ENCODE results near the gene BTBD8. TPM values are rescaled to one million over a fixed set of nuclear protein-coding genes. Genes with fewer than 3 reads are reported as not detected.

The BTBD8 gene
- total and polyA plus RNA-seq, 2 experiments from 2014 or later, result 2.9 to 4.1 TPM

DNA sequence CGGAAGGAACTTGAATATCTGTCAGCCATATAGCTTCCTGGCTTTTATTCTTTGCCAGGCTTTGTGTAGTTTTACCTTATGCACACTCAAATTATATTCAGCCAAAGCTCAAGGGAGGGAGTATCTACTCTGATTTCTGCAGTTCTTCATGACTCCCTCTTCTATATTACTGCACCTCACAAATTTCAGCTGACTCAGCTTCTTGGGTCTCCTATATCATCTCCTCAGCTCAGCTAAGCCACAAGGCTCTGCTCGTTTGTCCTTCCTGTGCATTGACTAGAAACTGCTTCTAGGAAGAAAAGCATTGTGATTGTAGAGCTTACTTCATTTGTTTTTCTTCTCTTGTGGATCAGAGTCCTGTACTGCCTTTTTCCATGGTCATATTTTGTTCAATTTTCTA, 37.4 kb downstream of the BTBD8 start:
- H3K4me3 Mint-ChIP-seq, result no peak overlapping the region
- no peaks in the 10 kb centered on the region for H4K20me1 ChIP-seq (replicated peaks; ENCODE audit: insufficient read depth)
- H3K4me1 Mint-ChIP-seq, result no peaks in the 10 kb centered on the region
- no peaks in the 10 kb centered on the region for H3K36me3 Mint-ChIP-seq (ENCODE audit: low read depth)
- H3K4me1 ChIP-seq (ENCODE audit: insufficient read depth), result no peaks in the 10 kb centered on the region
- H3K4me2 ChIP-seq, result no peak overlapping the region
- no peaks in the 10 kb centered on the region for H3K27me3 ChIP-seq (ENCODE audit: insufficient read depth)
- H3K79me2 ChIP-seq (replicated peaks; ENCODE audit: insufficient read depth), result no peaks in the 10 kb centered on the region
- H3K27me3 Mint-ChIP-seq (ENCODE audit: insufficient read depth, low read depth, poor library complexity), result peaks cover 2% of the 10 kb centered on the region
- H3K27ac ChIP-seq (ENCODE audit: low read depth), result no peak overlapping the region
- H3K27ac Mint-ChIP-seq, result no peak overlapping the region
- ATAC-seq (no peak), DNase-seq (ENCODE audit: low spot score) (no peak)
- H3K4me3 ChIP-seq, result no peak overlapping the region
- no peaks in the 10 kb centered on the region for H3F3A ChIP-seq (replicated peaks; ENCODE audit: low read depth)
- H3K9me3 Mint-ChIP-seq, result no peaks in the 10 kb centered on the region
- H3K36me3 ChIP-seq (ENCODE audit: insufficient read depth), result no peaks in the 10 kb centered on the region
- H3K9me2 ChIP-seq (ENCODE audit: insufficient read depth), result 0 out of 2 replicates have a peak, but pooled peaks cover 7% of the 10 kb centered on the region
- no peak overlapping the region for H2AFZ ChIP-seq
- TF ChIP-seq CREB1 (CRISPR knock-in tag; IDR thresholded peaks at IDR 0.05; ENCODE audit: low read depth) (no peak), CTCF (conservative IDR thresholded peaks at IDR 0.05; ENCODE audit: low read depth in 2 of 2) (no peak), ETS1 (IDR thresholded peaks at IDR 0.05) (no peak), NANOG (IDR thresholded peaks at IDR 0.05; ENCODE audit: borderline replicate concordance) (no peak), EZH2 (IDR thresholded peaks at IDR 0.05; ENCODE audit: low read depth, unreplicated experiment) (no peak), REST (IDR thresholded peaks at IDR 0.05; ENCODE audit: unreplicated experiment) (no peak), ZNF331 (CRISPR knock-in tag; IDR thresholded peaks at IDR 0.05; ENCODE audit: low read depth) (no peak), JUNB (IDR thresholded peaks at IDR 0.05; ENCODE audit: unreplicated experiment) (no peak), ZNF114 (CRISPR knock-in tag; IDR thresholded peaks at IDR 0.05) (no peak), STAT1 (IDR thresholded peaks at IDR 0.05; ENCODE audit: unreplicated experiment) (no peak), EZH2phosphoT487 (IDR thresholded peaks at IDR 0.05; ENCODE audit: unreplicated experiment) (no peak), POLR2AphosphoS5 (IDR thresholded peaks at IDR 0.05; ENCODE audit: low read depth) (no peak)
- TF ChIP-seq, protein P1, sequence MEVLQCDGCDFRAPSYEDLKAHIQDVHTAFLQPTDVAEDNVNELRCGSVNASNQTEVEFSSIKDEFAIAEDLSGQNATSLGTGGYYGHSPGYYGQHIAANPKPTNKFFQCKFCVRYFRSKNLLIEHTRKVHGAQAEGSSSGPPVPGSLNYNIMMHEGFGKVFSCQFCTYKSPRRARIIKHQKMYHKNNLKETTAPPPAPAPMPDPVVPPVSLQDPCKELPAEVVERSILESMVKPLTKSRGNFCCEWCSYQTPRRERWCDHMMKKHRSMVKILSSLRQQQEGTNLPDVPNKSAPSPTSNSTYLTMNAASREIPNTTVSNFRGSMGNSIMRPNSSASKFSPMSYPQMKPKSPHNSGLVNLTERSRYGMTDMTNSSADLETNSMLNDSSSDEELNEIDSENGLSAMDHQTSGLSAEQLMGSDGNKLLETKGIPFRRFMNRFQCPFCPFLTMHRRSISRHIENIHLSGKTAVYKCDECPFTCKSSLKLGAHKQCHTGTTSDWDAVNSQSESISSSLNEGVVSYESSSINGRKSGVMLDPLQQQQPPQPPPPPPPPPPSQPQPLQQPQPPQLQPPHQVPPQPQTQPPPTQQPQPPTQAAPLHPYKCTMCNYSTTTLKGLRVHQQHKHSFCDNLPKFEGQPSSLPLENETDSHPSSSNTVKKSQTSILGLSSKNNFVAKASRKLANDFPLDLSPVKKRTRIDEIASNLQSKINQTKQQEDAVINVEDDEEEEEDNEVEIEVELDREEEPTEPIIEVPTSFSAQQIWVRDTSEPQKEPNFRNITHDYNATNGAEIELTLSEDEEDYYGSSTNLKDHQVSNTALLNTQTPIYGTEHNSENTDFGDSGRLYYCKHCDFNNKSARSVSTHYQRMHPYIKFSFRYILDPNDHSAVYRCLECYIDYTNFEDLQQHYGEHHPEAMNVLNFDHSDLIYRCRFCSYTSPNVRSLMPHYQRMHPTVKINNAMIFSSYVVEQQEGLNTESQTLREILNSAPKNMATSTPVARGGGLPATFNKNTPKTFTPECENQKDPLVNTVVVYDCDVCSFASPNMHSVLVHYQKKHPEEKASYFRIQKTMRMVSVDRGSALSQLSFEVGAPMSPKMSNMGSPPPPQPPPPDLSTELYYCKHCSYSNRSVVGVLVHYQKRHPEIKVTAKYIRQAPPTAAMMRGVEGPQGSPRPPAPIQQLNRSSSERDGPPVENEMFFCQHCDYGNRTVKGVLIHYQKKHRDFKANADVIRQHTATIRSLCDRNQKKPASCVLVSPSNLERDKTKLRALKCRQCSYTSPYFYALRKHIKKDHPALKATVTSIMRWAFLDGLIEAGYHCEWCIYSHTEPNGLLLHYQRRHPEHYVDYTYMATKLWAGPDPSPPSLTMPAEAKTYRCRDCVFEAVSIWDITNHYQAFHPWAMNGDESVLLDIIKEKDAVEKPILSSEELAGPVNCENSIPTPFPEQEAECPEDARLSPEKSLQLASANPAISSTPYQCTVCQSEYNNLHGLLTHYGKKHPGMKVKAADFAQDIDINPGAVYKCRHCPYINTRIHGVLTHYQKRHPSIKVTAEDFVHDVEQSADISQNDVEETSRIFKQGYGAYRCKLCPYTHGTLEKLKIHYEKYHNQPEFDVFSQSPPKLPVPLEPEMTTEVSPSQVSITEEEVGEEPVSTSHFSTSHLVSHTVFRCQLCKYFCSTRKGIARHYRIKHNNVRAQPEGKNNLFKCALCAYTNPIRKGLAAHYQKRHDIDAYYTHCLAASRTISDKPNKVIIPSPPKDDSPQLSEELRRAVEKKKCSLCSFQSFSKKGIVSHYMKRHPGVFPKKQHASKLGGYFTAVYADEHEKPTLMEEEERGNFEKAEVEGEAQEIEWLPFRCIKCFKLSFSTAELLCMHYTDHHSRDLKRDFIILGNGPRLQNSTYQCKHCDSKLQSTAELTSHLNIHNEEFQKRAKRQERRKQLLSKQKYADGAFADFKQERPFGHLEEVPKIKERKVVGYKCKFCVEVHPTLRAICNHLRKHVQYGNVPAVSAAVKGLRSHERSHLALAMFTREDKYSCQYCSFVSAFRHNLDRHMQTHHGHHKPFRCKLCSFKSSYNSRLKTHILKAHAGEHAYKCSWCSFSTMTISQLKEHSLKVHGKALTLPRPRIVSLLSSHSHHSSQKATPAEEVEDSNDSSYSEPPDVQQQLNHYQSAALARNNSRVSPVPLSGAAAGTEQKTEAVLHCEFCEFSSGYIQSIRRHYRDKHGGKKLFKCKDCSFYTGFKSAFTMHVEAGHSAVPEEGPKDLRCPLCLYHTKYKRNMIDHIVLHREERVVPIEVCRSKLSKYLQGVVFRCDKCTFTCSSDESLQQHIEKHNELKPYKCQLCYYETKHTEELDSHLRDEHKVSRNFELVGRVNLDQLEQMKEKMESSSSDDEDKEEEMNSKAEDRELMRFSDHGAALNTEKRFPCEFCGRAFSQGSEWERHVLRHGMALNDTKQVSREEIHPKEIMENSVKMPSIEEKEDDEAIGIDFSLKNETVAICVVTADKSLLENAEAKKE (CRISPR knock-in tag; IDR thresholded peaks at IDR 0.05), result no peak
